ENCODE measurements around the gene ZNF618. TPM values are rescaled to one million over a fixed set of nuclear protein-coding genes. Genes with fewer than 3 reads are reported as not detected.
A peak's percentile ranks its signal among the peaks of the same experiment; 100 is the strongest.

The ZNF618 gene
- total and polyA plus RNA-seq, 2 experiments from 2014 or later = 2.3 to 5.1 TPM

DNA sequence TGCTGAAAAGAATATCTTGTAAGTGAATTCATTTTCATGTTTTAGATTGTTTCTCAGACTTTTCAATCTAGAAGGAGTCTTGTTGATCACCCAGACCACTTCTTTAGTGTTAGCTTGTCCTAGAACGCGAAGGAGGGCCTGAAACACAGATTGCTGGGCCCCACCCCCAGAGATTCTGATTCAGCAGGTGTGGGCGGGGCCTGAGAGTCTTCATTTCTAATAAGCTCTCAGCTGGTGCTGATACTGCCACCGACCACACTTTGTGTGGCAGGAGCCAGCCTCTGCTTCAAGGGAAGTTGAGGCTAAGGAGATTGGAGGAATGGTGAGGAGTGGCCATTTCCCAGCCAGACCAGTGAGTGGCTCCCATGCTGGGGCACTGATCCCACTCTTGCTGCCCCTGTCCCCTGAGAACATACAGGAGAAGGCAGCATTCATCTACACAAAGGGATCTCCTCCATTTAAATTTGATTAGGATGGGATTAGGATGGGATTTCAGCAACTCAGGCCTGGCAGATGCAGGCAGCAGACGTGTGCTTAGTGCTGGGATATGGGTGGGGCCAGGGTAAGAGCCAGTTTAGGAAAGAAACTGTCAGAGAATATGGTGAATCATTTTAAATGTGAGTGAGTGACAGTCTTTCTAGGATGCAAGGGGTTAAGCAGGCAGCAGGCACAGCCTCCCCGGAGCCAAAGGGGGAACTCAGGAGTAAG lies 35.9 kb downstream of the ZNF618 start:
- H4K20me1 ChIP-seq (ENCODE audit: insufficient read depth) = no peaks in the 10 kb centered on the region
- H2AFZ ChIP-seq = no peak overlapping the region
- H3K9me3 ChIP-seq (ENCODE audit: low read depth) = no peaks in the 10 kb centered on the region
- no peak overlapping the region for H3K27ac ChIP-seq
- TF ChIP-seq EZH2 (IDR thresholded peaks at IDR 0.05; ENCODE audit: insufficient read depth, poor library complexity, severe bottlenecking) = no peak
- no peak for TF ChIP-seq EZH2phosphoT487 (IDR thresholded peaks at IDR 0.05; ENCODE audit: insufficient read depth, low read depth)
- no peaks in the 10 kb centered on the region for H3K4me1 ChIP-seq (ENCODE audit: insufficient read depth)
- H3K27me3 ChIP-seq (replicated peaks; ENCODE audit: insufficient read depth) = no peaks in the 10 kb centered on the region
- H3K4me2 ChIP-seq (ENCODE audit: unreplicated experiment) = no peak overlapping the region
- H3K36me3 ChIP-seq (ENCODE audit: low read depth) = no peaks in the 10 kb centered on the region
- no peak overlapping the region for H3K4me3 ChIP-seq
- no peak overlapping the region for H3K9ac ChIP-seq
- WGBS, 2 experiments (ENCODE audit: low coverage in 1 of 2, low lambda C conversion rate in 2 of 2, missing lambda C conversion rate in 2 of 2) = 93% methylated on average over 6 of the region's 6 CpGs
- peaks cover 32% of the 10 kb centered on the region for H3K79me2 ChIP-seq (ENCODE audit: insufficient read depth)
- in situ Hi-C loops (cut with MboI) = no loop called here
- H3F3A ChIP-seq (ENCODE audit: insufficient read depth) = no peaks in the 10 kb centered on the region
- H3K9me2 ChIP-seq (ENCODE audit: insufficient read depth) = no peaks in the 10 kb centered on the region
- no peak for DNase-seq

DNA sequence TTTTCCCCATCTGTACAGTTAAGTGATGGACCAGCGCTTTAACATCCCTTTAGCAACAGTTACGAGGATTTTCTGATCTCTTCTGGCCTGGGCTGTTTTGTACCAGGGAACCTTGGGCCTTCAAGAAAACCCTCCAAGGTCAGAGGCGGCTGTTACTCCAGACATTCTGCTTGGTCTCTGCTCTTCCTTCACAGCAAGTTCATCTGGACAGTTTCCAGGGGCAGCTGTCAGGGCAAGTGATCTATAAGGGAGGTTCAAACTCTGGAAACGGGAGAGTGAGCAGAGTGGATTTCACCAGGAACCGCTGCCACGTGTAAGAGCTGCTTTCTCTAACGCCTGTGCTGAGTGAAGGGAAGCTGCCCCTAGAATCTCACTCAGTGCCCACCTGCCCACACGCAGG lies 36.7 kb downstream of the ZNF618 start:
- in situ Hi-C loops (cut with MboI) = no loop called here
- H3K27ac ChIP-seq = no peak overlapping the region
- H3K4me2 ChIP-seq (ENCODE audit: unreplicated experiment) = no peak overlapping the region
- H4K20me1 ChIP-seq (ENCODE audit: insufficient read depth) = no peaks in the 10 kb centered on the region
- H3K79me2 ChIP-seq (ENCODE audit: insufficient read depth) = peaks cover 24% of the 10 kb centered on the region
- no peak overlapping the region for H3K4me3 ChIP-seq
- no peak overlapping the region for H3K9ac ChIP-seq
- H3K36me3 ChIP-seq (ENCODE audit: low read depth) = no peaks in the 10 kb centered on the region
- 99% methylated on average over 8 of the region's 8 CpGs for WGBS, 2 experiments (ENCODE audit: low coverage in 1 of 2, low lambda C conversion rate in 2 of 2, missing lambda C conversion rate in 2 of 2)
- no peak for DNase-seq
- TF ChIP-seq EZH2 (IDR thresholded peaks at IDR 0.05; ENCODE audit: insufficient read depth, poor library complexity, severe bottlenecking) (no peak), EZH2phosphoT487 (IDR thresholded peaks at IDR 0.05; ENCODE audit: insufficient read depth, low read depth) (no peak)
- H2AFZ ChIP-seq = no peak overlapping the region
- no peaks in the 10 kb centered on the region for H3F3A ChIP-seq (ENCODE audit: insufficient read depth)
- H3K9me2 ChIP-seq (ENCODE audit: insufficient read depth) = no peaks in the 10 kb centered on the region
- H3K4me1 ChIP-seq (ENCODE audit: insufficient read depth) = no peaks in the 10 kb centered on the region
- no peaks in the 10 kb centered on the region for H3K27me3 ChIP-seq (replicated peaks; ENCODE audit: insufficient read depth)
- H3K9me3 ChIP-seq (ENCODE audit: low read depth) = no peaks in the 10 kb centered on the region

DNA sequence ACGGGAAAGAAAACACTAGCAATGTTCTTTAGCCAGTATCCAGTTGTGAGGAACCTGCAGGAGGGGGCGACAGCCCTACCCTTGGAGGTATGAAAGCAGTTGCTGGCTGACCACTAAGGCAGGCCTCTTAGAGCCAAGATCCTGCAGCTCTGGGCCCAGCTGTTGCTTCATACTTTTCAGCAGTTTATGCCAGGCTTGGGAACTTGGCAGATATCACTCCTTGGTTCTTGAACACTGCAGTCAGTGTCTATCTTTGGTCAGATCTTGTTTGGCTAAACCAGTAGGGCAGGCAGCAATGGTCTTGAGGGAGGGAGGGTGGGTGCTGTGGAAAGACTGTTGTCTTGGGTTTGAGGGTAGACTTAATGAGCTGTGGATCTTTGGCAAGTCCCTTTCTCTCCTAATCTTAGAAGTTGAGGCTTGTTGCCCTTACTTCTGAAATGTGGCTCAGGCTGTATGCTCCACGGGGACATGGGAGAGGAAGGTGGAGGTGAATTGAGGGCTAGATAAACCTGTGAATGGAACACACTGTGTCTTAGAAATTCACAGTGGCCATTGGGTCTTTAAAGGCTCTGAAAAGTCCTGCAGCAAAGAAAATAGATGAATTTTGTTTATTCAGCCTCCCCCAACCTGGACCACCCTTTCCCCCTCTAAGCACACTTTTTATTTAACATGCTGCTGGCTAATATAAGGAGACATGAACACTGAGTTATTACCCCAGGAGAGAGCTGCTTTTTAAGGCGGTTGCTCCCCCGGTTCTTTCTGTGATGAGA lies 37.5 kb downstream of the ZNF618 start:
- in situ Hi-C loops (cut with MboI) = no loop called here
- DNase-seq = peak; percentile 7

DNA sequence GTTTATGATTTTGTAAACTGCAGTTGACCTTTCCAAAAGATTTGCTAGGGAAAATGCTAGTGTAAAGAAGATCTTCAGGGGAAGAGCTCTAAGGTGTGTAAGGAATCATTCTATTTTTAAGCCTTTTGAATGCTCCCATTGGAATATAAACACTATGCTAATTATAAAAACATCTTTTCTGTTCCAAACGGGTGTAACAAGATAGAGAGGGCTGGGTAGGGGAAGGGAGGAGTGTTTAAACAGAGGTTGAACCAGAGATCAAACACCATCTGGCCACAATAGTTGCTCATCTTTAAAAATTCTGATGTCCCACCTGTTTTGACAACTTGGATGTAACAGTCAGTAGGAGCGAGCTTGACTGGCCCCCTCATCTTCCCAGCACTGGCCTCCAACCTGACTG lies 38.4 kb downstream of the ZNF618 start:
- in situ Hi-C loops (cut with MboI) = no loop called here
- DNase-seq = no peak
- H3K9me2 ChIP-seq (ENCODE audit: insufficient read depth) = no peaks in the 10 kb centered on the region
- no peaks in the 10 kb centered on the region for H3K9me3 ChIP-seq (ENCODE audit: low read depth)
- no peak overlapping the region for H3K9ac ChIP-seq
- no peak overlapping the region for H3K4me2 ChIP-seq (ENCODE audit: unreplicated experiment)
- 78 to 81% methylated on average over 2 of the region's 2 CpGs for WGBS, 2 experiments (ENCODE audit: low coverage in 1 of 2, low lambda C conversion rate in 2 of 2, missing lambda C conversion rate in 2 of 2)
- no peaks in the 10 kb centered on the region for H3K36me3 ChIP-seq (ENCODE audit: low read depth)
- H3F3A ChIP-seq (ENCODE audit: insufficient read depth) = no peaks in the 10 kb centered on the region
- H3K4me3 ChIP-seq = no peak overlapping the region
- H3K79me2 ChIP-seq (ENCODE audit: insufficient read depth) = peaks cover 24% of the 10 kb centered on the region
- no peaks in the 10 kb centered on the region for H3K27me3 ChIP-seq (replicated peaks; ENCODE audit: insufficient read depth)
- no peaks in the 10 kb centered on the region for H4K20me1 ChIP-seq (ENCODE audit: insufficient read depth)
- no peak for TF ChIP-seq EZH2phosphoT487 (IDR thresholded peaks at IDR 0.05; ENCODE audit: insufficient read depth, low read depth)
- TF ChIP-seq EZH2 (IDR thresholded peaks at IDR 0.05; ENCODE audit: insufficient read depth, poor library complexity, severe bottlenecking) = no peak
- H3K4me1 ChIP-seq (ENCODE audit: insufficient read depth) = no peaks in the 10 kb centered on the region
- H2AFZ ChIP-seq = no peak overlapping the region
- no peak overlapping the region for H3K27ac ChIP-seq

More for the DNA sequence above, 37.5 kb downstream of the ZNF618 start:
- no peaks in the 10 kb centered on the region for H3K4me1 ChIP-seq (ENCODE audit: insufficient read depth)
- H3K4me2 ChIP-seq (ENCODE audit: unreplicated experiment) = no peak overlapping the region
- no peaks in the 10 kb centered on the region for H3F3A ChIP-seq (ENCODE audit: insufficient read depth)
- H3K4me3 ChIP-seq = no peak overlapping the region
- no peaks in the 10 kb centered on the region for H3K9me3 ChIP-seq (ENCODE audit: low read depth)
- TF ChIP-seq EZH2 (IDR thresholded peaks at IDR 0.05; ENCODE audit: insufficient read depth, poor library complexity, severe bottlenecking) = no peak
- no peak for TF ChIP-seq EZH2phosphoT487 (IDR thresholded peaks at IDR 0.05; ENCODE audit: insufficient read depth, low read depth)
- H3K36me3 ChIP-seq (ENCODE audit: low read depth) = no peaks in the 10 kb centered on the region
- H4K20me1 ChIP-seq (ENCODE audit: insufficient read depth) = no peaks in the 10 kb centered on the region
- no peak overlapping the region for H3K27ac ChIP-seq
- H2AFZ ChIP-seq = no peak overlapping the region
- WGBS, 2 experiments (ENCODE audit: low coverage in 1 of 2, low lambda C conversion rate in 2 of 2, missing lambda C conversion rate in 2 of 2) = 84 to 88% methylated on average over 5 of the region's 5 CpGs
- no peaks in the 10 kb centered on the region for H3K27me3 ChIP-seq (replicated peaks; ENCODE audit: insufficient read depth)
- no peak overlapping the region for H3K9ac ChIP-seq
- H3K79me2 ChIP-seq (ENCODE audit: insufficient read depth) = peaks cover 23% of the 10 kb centered on the region
- no peaks in the 10 kb centered on the region for H3K9me2 ChIP-seq (ENCODE audit: insufficient read depth)
